CD4-positive, alpha-beta T cell treated with Interleukin-17A for 4 hours (primary cell): ENCODE measurements around the gene VAMP3.
A peak's percentile ranks its signal among the peaks of the same experiment; 100 is the strongest.

Experiments used
- DNase-seq: peaks from one replicate; pipeline ENCODE4 v3.0.0-alpha.2; 2020; ENCODE audit warnings: mixed read lengths

VAMP3 gene

DNA sequence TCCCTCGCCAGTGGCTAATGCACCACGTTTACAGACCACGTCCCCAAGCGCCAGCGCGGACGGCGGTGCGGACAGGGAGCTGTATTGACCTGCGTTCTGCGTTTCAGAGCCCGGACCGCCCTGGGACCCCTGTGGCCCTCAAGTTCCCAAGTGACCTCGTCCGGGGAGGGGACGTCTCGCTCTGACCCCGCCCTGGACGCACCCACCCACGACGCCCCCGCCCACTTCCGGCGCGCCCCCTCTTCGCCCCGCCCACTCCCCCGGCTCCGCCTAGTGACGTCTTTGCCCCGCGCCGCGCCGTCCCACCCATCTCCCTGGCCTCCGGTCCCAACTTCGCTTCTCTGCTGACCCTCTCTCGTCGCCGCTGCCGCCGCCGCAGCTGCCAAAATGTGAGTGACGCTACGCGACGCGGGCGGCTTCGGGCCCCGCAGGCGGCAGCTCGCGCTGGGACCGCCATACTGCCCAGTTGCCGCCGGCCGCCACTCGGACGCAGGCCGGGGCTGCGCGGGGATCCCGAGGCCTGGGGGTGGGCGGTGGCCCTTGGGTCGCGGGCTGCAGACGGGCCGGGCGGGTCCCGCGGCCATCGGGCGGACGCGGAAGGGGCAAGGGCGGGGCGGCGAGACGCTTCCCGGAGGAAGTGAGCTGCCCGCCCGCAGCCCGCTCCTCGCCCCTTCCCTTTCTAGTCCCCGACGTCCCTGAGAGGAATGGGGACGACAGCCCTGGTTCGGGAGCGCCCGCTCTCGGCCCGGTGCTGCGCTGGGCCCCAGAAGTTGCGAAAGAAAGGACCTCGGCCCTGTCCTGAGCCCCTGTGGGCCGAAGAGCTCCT, at the start of gene VAMP3:
TSS of gene VAMP3 (plus strand) at position 300 of the 826 bp plus-strand sequence. CDS start at position 388, 88 bp downstream.
- DNase-seq = peak; percentile 88

DNA sequence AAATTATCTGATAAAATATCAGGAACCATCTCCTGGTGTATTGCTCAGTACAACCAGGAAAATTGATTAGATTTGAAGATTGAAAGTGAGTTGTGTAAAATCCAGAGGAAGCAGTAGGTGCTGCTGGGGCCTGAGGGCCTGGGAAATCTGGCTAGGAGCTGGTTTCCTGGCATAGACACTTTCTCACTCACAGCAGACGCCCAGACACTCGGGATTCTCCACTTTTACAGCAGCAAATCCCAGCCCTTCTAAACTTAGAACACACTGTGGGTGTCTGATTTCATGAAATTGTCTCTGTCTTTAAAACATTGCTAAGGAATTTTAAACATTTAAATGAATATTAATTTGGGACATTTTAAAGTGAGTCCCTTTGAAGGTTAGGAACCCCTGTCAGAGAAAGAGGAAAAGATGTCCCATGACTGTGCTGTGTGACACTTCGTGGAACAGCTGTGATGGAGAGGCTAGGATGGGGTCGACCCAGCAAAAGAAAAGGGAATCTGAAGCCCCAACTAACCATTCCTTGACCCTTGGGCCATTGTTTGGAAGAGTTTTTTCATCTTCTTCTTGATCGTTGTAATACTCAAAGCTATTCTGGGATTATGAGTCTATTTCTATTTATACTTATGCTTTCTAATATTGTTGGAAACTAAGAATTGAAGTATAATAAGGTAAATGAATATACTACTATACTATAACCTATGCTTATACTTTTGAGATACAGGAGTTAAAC, 49.0 kb upstream of the VAMP3 start:
- no peak for DNase-seq

DNA sequence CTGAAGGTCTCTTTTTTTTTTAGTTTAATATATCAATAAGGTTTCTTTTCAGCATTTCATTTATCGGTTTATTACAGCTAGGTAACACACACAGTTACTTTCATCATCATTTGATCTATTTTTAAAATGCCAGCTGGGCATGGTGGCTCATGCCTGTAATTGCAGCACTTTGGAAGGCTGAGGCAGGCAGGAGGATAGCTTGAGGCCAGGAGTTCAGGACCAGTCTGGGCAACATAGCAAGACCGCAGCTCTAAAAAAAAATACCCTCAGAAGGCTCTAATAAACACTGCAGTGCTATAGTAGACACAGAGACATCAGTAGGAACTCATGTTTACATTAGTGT, 48.5 kb upstream of the VAMP3 start:
- DNase-seq = no peak

DNA sequence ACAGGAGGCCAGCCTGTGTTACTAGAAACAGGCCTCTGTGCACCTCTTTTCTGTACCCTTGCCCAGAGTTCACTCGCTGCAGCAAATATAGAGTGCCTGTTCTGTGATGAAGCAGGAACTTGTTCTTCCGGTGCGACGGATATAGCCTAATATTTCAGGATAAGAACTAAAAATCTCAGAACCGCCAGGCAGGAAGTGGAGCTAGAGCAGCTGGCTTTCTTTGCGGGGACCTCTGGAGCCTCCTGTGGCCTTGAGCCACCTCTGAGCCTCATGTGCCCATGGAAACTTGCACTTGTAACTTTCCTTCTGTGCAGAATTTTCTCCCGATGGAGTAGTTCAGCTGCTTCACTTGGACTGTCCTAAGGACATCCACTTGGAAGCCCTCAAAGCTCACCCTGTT, 44.5 kb upstream of the VAMP3 start:
- no peak for DNase-seq

- DNase-seq = no peak
Measured at GRCh38 chr1:7727809-7728471, 43.2 kb upstream of the VAMP3 start.

- DNase-seq = no peak
Measured at GRCh38 chr1:7729761-7730160, 41.3 kb upstream of the VAMP3 start.

DNA sequence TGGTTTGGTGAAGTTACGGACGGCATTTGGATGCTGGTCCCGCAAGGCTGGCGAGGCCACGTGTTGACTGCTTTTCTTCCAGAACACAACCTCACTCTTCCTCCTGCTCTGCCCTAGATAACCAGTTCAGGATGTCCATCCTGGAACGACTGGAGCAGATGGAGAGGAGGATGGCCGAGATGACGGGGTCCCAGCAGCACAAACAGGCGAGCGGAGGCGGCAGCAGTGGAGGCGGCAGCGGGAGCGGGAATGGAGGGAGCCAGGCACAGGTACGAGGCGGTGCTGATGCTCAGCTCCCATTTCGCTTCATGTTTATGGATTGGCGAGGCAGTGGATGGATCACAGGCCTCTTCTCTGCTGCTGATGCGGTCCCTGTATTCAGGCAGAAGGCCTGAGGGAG, 38.8 kb upstream of the VAMP3 start:
- DNase-seq = no peak

DNA sequence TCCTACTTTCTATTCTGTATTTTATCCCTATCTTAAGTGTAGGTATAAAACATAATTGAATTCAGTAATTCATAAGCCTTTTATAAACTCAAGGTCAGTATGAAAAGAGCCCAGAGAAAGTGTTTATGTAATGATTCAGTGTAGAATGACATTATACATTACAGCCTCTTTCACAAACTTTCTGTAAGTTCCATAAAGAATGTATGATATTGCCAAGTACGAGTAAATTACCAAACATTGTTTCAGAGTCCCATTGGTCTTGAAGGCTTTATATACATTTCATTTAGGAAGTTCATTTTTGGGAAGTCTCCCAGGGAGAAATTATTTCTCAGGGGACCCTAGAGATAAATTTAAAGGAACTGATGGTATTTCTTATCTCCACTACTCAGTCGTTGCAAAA, 37.8 kb upstream of the VAMP3 start:
- no peak for DNase-seq

DNA sequence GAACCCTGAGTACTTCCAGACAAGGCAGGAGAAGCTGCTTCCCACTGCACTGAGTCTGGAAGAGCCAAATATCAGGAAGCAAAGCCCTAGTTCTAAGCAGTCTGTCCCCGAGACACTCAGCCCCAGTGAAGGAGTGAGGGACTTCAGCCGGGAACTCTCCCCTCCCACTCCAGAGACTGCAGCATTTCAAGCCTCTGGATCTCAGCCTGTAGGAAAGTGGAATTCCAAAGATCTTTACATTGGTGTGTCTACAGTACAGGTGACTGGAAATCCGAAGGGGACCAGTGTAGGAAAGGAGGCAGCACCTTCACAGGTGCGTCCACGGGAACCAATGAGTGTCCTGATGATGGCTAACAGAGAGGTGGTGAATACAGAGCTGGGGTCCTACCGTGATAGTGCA, 33.1 kb upstream of the VAMP3 start:
- DNase-seq = no peak

DNA sequence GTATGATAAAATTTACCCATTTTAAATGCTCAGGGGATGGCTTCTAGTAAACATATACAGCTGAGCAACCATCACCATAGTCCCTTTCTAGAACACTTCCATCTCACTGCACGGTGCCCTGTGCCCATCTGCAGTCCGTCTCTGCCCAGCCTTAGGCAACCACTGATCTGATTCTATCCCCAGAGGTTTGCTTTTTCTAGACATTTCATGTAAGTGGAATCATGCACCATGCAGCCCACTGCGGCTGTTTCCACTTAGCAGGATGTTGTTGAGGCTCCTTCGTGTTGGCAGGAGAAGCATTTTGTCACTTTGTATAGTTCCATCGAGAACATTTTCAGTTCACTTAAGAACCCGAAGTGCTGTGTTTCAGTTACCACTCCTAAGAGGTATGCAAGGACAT, 27.8 kb upstream of the VAMP3 start:
- no peak for DNase-seq

GRCh38 chr1:7744882-7745281, 26.2 kb upstream of the VAMP3 start:
- DNase-seq = no peak

DNA sequence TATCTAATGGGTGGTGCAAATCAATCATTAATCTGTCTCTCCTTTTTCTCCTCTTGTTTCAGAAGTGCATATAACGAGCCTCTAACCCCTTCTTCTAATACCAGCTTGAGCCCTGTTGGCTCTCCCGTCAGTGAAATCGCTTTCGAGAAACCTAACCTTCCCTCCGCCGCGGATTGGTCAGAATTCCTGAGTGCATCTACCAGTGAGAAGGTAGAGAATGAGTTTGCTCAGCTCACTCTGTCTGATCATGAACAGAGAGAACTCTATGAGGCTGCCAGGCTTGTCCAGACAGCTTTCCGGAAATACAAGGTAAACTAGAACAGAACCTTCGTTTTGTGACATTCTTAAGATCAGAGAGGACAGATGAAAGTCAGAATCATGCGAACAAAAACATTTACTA, 25.3 kb upstream of the VAMP3 start:
- no peak for DNase-seq

DNA sequence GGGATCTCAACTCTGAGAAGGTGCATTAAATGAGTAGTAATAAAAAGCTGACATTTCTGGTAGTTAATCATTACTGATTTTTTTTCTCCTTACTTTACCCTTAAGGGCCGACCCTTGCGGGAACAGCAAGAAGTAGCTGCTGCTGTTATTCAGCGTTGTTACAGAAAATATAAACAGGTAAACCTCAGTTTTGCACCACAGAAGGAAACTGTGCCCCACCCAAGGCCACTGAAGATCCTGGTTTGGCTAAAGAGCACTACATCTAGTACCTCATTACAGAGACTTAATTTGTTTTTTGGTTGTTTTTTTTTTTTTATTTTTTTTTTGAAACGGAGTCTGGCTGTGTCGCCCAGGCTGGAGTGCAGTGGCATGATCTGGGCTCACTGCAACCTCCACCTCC, 23.5 kb upstream of the VAMP3 start:
- DNase-seq = no peak

- no peak for DNase-seq
Measured at GRCh38 chr1:7749126-7749525, 22.0 kb upstream of the VAMP3 start.

GRCh38 chr1:7751174-7751573, 19.9 kb upstream of the VAMP3 start:
- no peak for DNase-seq

DNA sequence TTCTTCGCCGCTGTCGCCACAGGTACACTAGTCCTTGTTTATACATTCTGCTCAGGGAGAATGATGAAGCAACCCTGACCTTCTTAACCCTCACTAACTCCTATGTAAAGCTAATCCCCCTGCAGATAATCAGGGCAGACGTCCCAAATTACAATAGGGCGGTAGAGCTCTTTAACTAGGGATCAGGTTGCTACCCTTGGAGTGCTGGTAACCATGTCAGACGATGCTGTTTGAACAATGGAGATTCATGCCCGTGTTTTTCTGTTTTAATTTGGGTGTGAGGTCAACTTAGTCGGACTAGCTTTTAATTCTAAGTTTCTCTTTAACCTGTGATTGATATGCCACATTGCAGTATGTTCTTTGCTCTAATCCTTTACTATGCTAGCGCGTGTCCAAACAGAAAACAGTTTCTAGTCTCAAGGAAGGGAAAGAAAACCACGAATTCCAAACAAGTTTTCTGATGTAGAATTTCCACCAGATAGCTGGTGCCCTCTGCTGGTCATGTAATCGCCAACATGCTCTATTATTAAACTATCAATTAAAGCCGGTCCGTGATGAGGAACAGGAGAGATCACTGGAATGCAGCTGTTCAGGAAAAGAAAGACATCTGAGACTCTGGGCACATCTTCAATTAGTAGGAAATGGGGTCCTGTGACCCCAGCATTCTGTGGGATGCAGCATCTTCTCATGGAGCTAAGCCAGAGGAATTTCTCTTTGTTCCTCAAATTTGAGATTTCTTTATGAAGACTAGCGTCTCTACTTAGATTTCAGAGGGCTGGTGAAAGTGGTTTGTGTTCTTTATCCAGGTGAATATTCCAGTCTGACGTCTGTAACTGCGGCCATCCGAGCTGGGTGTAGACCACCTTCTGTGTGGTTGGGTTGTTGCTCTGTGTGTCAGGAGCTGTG, 18.3 kb upstream of the VAMP3 start:
- peak; percentile 68 for DNase-seq

DNA sequence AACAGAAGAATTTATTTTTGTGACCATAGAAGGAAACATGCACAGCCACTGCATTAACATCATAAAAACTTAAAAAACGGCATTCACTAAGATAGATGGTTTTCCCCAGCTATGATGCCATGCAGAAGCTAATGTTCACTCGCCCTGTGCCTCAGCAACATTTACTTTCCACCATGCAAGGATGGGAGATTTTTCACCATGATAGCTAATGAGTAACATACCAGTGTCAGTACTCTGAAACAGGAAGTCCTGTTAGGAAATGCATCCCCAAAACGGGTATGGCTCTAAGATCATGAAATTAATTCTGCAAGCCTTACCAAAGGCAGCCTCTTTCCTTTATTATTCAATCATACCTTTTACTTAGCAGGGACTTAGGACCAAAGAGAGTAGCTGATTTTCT, 17.5 kb upstream of the VAMP3 start:
- DNase-seq = no peak

GRCh38 chr1:7754234-7754633, 16.9 kb upstream of the VAMP3 start:
- DNase-seq = no peak

DNA sequence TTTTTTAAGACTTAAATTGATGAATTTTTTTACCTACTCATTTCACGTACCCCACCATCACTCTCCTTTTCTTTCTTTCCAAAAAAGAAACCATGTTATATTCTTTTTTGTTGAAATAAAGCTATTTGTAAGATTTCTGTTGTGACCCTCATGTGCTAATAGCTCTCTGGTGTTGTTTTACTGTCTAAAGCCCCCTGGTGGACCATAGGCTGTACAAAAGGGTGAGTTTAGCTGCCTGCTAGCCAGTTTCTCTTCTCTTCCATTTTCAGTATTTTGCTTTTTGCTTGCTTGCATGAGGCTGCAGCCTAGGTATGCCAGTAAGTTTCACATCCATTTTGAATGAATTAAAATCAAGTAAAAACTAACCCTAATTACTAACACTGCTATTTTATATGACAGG, 15.6 kb upstream of the VAMP3 start:
- no peak for DNase-seq

DNA sequence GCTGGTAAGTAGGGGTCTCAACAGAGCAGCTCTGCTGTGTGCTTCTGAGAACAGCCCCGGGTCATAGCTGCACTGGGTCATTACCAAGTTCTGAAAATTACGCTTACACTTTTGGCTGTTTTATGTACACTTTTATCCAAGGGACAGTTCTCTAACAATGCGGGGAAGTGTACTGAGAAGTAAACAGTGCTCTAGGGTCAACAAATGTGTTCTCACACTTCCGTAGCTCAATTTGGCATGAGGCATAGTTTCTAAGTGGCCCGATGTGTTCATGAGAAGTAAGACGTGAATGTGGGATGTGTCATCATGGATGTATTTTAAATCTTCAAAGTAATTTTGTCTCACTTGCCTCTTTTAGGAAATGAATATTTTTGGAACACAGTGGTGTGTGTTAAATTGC, 10.9 kb upstream of the VAMP3 start:
- DNase-seq = no peak

DNA sequence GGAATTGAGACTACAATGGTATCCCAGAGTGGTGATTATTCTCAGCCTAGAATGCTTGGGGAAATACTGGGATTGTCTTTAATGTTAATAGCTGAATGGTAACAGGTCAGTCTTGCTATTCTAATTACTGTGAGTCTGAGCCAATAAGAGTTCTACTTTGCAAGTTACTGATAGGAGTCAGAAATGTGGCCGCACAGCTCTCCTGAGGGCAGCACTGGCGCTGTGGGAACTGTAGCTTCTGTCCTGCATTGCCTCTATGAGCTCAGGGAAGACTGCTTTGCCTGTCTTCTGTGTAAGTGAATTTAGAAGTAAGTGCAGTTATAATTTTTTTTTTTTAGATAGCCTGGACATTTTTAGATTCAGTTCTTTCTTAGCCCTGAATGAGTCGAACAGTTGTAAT, 10.0 kb upstream of the VAMP3 start:
- no peak for DNase-seq

GRCh38 chr1:7767176-7767575, 3.9 kb upstream of the VAMP3 start:
- DNase-seq = no peak

- no peak for DNase-seq
Measured at GRCh38 chr1:7768583-7768982, 2.5 kb upstream of the VAMP3 start.
